ENCODE measurements around the gene CABP2. TPM values are rescaled to one million over a fixed set of nuclear protein-coding genes. Genes with fewer than 3 reads are reported as not detected.

The CABP2 gene
- total RNA-seq, 2 experiments from 2014 or later = not detected

GRCh38 chr11:67541198-67541597 is 18.0 kb upstream of the CABP2 start:
- ChIA-PET POLR2A (interaction anchor here (0.5 kb wide), 1 partner anchor 49 kb away, joined by 3 read pairs; no protein-coding TSS in a partner anchor), CTCF (no interaction called here)

- ChIA-PET POLR2A (interaction anchor here (0.7 kb wide), 1 partner anchor 1475 kb away, joined by 8 read pairs; no protein-coding TSS in a partner anchor), CTCF (interaction anchor here (0.5 kb wide), 1 partner anchor 52 kb away, joined by 3 read pairs; no protein-coding TSS in a partner anchor)
These were observed 16.3 kb upstream of the CABP2 start for GRCh38 chr11:67539550-67539949.

- ChIA-PET POLR2A (no interaction called here), CTCF (interaction anchor here (0.5 to 0.6 kb wide), 2 partner anchors 39 to 52 kb away, joined by 3 read pairs; no protein-coding TSS in a partner anchor)
These were observed 15.7 kb upstream of the CABP2 start for GRCh38 chr11:67538823-67539505.

GRCh38 chr11:67538306-67538705 is 15.1 kb upstream of the CABP2 start:
- POLR2A ChIA-PET = no interaction called here
- CTCF ChIA-PET = interaction anchor here (0.6 kb wide), 1 partner anchor 40 kb away, joined by 3 read pairs; no protein-coding TSS in a partner anchor

GRCh38 chr11:67535561-67535960 is 12.3 kb upstream of the CABP2 start:
- ChIA-PET CTCF (no interaction called here), POLR2A (no interaction called here)

GRCh38 chr11:67534070-67534679 is 10.9 kb upstream of the CABP2 start:
- ChIA-PET CTCF (interaction anchor here (0.9 kb wide), 1 partner anchor 719 kb away, joined by 3 read pairs; no protein-coding TSS in a partner anchor), POLR2A (no interaction called here)

- ChIA-PET CTCF (no interaction called here), POLR2A (no interaction called here)
These were observed 9.6 kb upstream of the CABP2 start for GRCh38 chr11:67532889-67533288.

- POLR2A ChIA-PET = no interaction called here
- CTCF ChIA-PET = no interaction called here
These were observed 7.0 kb upstream of the CABP2 start for GRCh38 chr11:67530282-67530592.

GRCh38 chr11:67528376-67528775 is 5.1 kb upstream of the CABP2 start:
- POLR2A ChIA-PET = no interaction called here
- CTCF ChIA-PET = no interaction called here

GRCh38 chr11:67525275-67525976 is 2.2 kb upstream of the CABP2 start:
- CTCF ChIA-PET = interaction anchor here (0.7 kb wide), 1 partner anchor 58 kb away, joined by 3 read pairs; no protein-coding TSS in a partner anchor
- POLR2A ChIA-PET = no interaction called here

- POLR2A ChIA-PET = no interaction called here
- CTCF ChIA-PET = no interaction called here
These were observed 1.2 kb upstream of the CABP2 start for GRCh38 chr11:67524480-67524808.

- ChIA-PET CTCF (no interaction called here), POLR2A (no interaction called here)
These were observed 572 bp upstream of the CABP2 start for GRCh38 chr11:67523556-67524479.

GRCh38 chr11:67522338-67522737 is 908 bp downstream of the CABP2 start:
- ChIA-PET CTCF (no interaction called here), POLR2A (no interaction called here)

- ChIA-PET POLR2A (no interaction called here), CTCF (no interaction called here)
These were observed 1.3 kb downstream of the CABP2 start for GRCh38 chr11:67521924-67522323.

GRCh38 chr11:67520856-67521824 is 2.1 kb downstream of the CABP2 start:
- ChIA-PET CTCF (interaction anchor here (0.6 kb wide), 1 partner anchor 138 kb away, joined by 3 read pairs; no protein-coding TSS in a partner anchor), POLR2A (no interaction called here)

GRCh38 chr11:67519726-67520125 is 3.5 kb downstream of the CABP2 start:
- POLR2A ChIA-PET = no interaction called here
- CTCF ChIA-PET = no interaction called here

- ChIA-PET POLR2A (no interaction called here), CTCF (no interaction called here)
These were observed 5.3 kb downstream of the CABP2 start for GRCh38 chr11:67517784-67518552.

GRCh38 chr11:67516806-67517205 is 6.4 kb downstream of the CABP2 start:
- ChIA-PET CTCF (no interaction called here), POLR2A (no interaction called here)
